ENCODE measurements around the gene IRGC.
A peak's percentile ranks its signal among the peaks of the same experiment; 100 is the strongest.
"Not testable (repeated sequence)": the region's sequence is repeated elsewhere in the genome, so short reads cannot be mapped to it uniquely, and the experiment has no call there.

Gene IRGC

DNA sequence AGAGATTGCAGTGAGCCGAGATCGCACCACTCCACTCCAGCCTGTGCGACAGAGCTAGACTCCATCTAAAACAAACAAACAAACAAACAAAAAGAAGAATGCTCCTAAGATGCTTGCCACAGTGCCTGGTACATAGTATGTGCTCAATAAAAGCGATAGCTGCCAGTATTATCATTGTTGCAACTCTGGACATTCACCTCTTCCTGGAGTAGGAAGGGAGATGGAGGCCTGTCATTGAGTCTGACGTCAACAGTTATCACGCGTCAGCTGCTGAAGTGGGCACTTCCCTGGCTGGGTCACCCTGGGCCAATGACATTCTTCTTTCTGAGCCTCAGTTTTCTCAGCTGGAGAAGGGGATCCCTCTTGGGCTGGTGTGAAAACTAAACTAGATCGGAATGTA lies 41.7 kb upstream of the IRGC start:
- no peak for DNase-seq (ENCODE audit: low spot score)
- TF ChIP-seq, protein P1, sequence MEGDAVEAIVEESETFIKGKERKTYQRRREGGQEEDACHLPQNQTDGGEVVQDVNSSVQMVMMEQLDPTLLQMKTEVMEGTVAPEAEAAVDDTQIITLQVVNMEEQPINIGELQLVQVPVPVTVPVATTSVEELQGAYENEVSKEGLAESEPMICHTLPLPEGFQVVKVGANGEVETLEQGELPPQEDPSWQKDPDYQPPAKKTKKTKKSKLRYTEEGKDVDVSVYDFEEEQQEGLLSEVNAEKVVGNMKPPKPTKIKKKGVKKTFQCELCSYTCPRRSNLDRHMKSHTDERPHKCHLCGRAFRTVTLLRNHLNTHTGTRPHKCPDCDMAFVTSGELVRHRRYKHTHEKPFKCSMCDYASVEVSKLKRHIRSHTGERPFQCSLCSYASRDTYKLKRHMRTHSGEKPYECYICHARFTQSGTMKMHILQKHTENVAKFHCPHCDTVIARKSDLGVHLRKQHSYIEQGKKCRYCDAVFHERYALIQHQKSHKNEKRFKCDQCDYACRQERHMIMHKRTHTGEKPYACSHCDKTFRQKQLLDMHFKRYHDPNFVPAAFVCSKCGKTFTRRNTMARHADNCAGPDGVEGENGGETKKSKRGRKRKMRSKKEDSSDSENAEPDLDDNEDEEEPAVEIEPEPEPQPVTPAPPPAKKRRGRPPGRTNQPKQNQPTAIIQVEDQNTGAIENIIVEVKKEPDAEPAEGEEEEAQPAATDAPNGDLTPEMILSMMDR (IDR thresholded peaks at IDR 0.05; ENCODE audit: extremely low read depth, insufficient read depth, missing control alignments): no peak
- in situ Hi-C loops (cut with MboI; ENCODE audit: low pct_unique_long_range_greater_than_20kb, low sequenced_read_pairs, unreplicated experiment): no loop called here

DNA sequence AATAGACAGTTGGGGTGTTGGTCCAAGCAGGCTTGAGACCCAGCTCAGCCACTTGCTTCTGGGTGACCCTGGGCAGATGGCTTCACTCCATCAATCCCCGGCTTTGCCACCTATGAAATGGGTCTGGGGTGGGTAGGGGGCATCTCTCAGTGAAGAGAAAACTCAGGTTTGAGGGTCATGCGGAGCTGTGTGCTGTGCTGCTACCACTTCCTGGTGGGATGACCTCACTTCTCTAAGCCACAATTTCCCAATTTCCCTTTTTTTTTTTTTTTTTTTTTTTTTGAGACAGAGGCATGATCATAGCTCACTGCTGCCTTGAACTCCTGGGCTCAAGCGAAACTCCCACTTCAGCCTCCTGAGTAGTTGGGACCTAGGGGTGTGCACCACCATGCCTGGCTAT lies 41.3 kb upstream of the IRGC start:
- no peak for DNase-seq (ENCODE audit: low spot score)
- in situ Hi-C loops (cut with MboI; ENCODE audit: low pct_unique_long_range_greater_than_20kb, low sequenced_read_pairs, unreplicated experiment): no loop called here
- TF ChIP-seq, protein P1 (IDR thresholded peaks at IDR 0.05; ENCODE audit: extremely low read depth, insufficient read depth, missing control alignments): no peak

DNA sequence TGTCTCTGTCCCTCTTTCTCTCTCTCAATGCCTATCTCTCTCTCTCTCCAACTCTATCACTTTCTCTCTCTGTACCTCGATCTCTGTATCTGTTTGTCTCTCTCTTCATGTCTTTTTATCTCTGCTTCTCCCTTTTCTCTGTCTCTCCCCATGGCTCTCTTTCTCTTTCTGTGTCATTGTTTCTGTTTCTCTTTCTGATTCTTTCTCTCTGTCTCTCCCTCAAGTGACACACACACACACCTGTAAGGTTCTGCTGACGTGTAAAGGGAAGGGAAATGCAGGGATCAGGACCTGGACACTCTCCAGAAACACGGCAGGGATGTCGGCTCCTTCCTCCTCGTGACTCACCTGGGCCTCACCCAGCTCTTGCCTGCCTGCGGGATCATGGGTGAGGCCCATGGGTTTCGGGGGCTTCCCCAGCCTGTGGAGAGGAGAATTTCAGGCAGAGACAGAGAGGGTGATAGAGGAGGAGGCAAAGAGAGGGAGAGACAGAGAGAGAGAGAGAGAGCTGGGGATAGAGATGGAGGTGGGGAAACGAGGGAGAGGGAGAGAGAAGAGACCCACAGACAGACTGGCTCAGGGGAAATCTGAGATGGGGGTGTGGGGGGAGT lies 40.5 kb upstream of the IRGC start:
- peak; percentile 48 for DNase-seq (ENCODE audit: low spot score)
- TF ChIP-seq, protein P1 (IDR thresholded peaks at IDR 0.05; ENCODE audit: extremely low read depth, insufficient read depth, missing control alignments): no peak
- in situ Hi-C loops (cut with MboI; ENCODE audit: low pct_unique_long_range_greater_than_20kb, low sequenced_read_pairs, unreplicated experiment): no loop called here

DNA sequence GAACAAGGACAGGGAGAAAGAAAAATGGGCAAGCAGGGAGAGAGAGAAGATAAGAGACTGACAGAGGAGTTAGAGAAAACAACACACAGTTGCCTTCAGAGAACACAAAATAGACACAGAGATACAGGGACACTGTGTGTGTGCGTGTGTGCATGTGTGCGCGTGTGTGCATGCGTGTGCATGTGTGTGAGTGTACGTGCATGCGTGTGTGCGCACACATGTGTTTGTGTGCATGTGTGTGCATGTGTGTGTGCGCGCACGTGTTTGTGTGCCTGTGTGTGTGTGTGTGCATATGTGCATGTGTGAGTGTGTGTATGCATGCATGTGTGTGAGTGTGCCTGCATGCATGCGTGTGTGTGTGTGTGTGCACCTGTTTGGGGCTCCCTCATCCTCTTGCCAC lies 40.0 kb upstream of the IRGC start:
- DNase-seq (ENCODE audit: low spot score): no peak
- TF ChIP-seq, protein P1 (IDR thresholded peaks at IDR 0.05; ENCODE audit: extremely low read depth, insufficient read depth, missing control alignments): no peak
- in situ Hi-C loops (cut with MboI; ENCODE audit: low pct_unique_long_range_greater_than_20kb, low sequenced_read_pairs, unreplicated experiment): no loop called here

DNA sequence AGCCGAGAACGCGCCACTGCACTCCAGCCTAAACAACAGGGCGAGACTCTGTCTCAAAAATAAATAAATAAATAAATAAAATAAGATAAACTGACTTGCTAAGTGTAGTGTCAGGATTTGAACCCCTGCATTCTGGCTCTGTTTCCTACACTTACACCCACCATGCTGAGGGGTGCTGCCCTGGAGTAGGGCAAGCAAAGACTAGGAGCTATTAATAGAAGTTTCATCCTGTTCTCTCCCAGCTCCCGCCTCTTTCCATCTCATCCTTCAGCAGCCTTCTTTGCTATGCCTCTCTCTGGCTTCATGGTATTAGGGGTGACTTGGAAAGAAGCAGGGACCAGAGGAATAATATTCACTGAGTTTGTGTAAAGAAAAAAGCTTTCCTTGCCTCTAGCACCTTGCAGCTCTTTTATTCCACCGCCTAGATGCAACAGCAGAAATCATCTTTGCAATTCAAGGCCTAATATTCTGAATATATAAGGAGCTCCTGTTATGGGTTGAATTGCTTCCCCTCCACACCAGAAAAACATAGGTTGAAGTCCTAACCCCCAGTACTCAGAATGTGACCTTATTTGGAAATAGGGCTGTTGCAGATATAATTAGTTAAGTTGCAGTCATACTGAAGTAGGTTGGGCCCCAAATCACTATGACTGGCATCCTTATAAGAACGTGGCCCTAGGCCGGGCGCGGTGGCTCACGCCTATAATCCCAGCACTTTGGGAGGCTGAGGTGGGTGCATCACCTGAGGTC lies 37.2 kb upstream of the IRGC start:
- in situ Hi-C loops (cut with MboI; ENCODE audit: low pct_unique_long_range_greater_than_20kb, low sequenced_read_pairs, unreplicated experiment): no loop called here
- DNase-seq (ENCODE audit: low spot score): no peak
- TF ChIP-seq, protein P1 (IDR thresholded peaks at IDR 0.05; ENCODE audit: extremely low read depth, insufficient read depth, missing control alignments): no peak

DNA sequence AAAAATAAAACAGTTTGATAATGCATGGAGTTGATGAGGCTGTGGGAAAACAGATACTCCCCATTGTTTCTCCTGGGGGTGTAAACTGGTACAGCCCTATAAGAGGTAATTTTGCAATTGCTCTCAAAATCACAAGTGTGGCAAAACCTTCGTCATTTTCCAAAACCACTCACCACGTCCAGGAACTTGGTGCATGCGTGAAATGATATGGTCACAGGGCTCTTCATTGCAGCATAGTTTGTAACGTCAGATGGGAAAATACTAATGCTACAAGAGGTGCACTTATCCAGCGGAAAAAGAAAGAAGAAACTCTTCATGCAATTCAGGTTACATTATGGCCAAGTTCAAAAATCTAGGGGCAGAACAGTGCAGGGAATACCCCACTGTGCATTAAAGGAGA lies 34.1 kb upstream of the IRGC start:
- TF ChIP-seq, protein P1 (IDR thresholded peaks at IDR 0.05; ENCODE audit: extremely low read depth, insufficient read depth, missing control alignments): no peak
- in situ Hi-C loops (cut with MboI; ENCODE audit: low pct_unique_long_range_greater_than_20kb, low sequenced_read_pairs, unreplicated experiment): no loop called here
- no peak for DNase-seq (ENCODE audit: low spot score)

DNA sequence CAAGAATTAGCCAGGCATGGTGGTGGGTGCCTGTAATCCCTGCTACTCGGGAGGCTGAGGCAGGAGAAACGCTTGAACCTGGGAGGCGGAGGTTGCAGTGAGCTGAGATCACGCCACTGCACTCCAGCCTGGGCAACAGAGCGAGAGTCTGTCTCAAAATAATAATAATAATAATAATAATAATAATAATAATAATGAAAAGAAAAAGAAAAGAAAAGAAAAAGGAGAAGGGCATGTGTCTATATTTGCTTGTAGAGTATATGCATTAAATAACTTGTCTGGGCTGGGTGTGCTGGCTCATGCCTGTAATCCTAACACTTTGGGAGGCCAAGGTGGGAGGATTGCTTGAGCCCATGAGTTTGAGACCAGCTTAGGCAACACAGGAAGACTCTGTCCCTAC lies 33.6 kb upstream of the IRGC start:
- DNase-seq (ENCODE audit: low spot score); in situ Hi-C loops (cut with MboI; ENCODE audit: low pct_unique_long_range_greater_than_20kb, low sequenced_read_pairs, unreplicated experiment): not testable (repeated sequence)
